Spleen (tissue), 7 donors: ENCODE results near the gene CMTM7.

Experiments
- POLR2A ChIP-seq, 3 donors: fragments of 450-650 bp; IDR thresholded peaks; one replicate each; pipeline ENCODE4 v1.5.1; 2017; ENCODE audit warnings: antibody characterized with exemption in 3 of 3, mild to moderate bottlenecking in 1 of 3
- TF ChIP-seq, protein P1 (sequence below), 11 experiments: fragments of 200-600 bp in 7 of 11; fragments of 450-650 bp in 4 of 11; sonication (generic) in 4 of 11; IDR thresholded peaks in 8 of 11; conservative IDR thresholded peaks in 3 of 11; 1 replicate in 7 of 11; 2 replicates in 4 of 11; pipeline versions ENCODE4 v1.4.0 to v1.8.0; 2016 to 2021; ENCODE audit warnings: antibody characterized with exemption in 11 of 11, inconsistent platforms in 4 of 11, mild to moderate bottlenecking in 1 of 11
- donor health status: DM: no; HTN: no; CAD: no; lungs with moderate emphysema.
- donor health status: DM: no; HTN: no; CAD: no.
- donor health status: DM: no; HTN: no; CAD: no.

GRCh38 chr3:32498992-32499391 lies 107.3 kb downstream of the CMTM7 start:
- TF ChIP-seq, protein P1, sequence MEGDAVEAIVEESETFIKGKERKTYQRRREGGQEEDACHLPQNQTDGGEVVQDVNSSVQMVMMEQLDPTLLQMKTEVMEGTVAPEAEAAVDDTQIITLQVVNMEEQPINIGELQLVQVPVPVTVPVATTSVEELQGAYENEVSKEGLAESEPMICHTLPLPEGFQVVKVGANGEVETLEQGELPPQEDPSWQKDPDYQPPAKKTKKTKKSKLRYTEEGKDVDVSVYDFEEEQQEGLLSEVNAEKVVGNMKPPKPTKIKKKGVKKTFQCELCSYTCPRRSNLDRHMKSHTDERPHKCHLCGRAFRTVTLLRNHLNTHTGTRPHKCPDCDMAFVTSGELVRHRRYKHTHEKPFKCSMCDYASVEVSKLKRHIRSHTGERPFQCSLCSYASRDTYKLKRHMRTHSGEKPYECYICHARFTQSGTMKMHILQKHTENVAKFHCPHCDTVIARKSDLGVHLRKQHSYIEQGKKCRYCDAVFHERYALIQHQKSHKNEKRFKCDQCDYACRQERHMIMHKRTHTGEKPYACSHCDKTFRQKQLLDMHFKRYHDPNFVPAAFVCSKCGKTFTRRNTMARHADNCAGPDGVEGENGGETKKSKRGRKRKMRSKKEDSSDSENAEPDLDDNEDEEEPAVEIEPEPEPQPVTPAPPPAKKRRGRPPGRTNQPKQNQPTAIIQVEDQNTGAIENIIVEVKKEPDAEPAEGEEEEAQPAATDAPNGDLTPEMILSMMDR (IDR thresholded peaks at IDR 0.05 in 8 of 11, conservative IDR thresholded peaks at IDR 0.05 in 3 of 11): no peak
- no peak for TF ChIP-seq POLR2A (IDR thresholded peaks at IDR 0.05)
